LNCaP clone FGC (cell line): ENCODE results near the gene GRIK1.

Source experiments
- DNase-seq: peaks from one replicate; pipeline ENCODE4 v3.0.0-alpha.2; 2011; ENCODE audit warnings: low read depth
- H3K4me3 ChIP-seq: 2 replicates; pipeline ENCODE4 v1.5.1; 2011; ENCODE audit warnings: mild to moderate bottlenecking, low read depth, low read length, control low read depth
- CTCF ChIP-seq: IDR thresholded peaks from 2 replicates; pipeline ENCODE4 v1.5.1; 2012; ENCODE audit warnings: mild to moderate bottlenecking; ENCODE audit not compliant: control insufficient read depth, insufficient read depth; ENCODE audit errors: extremely low read depth

Gene GRIK1

GRCh38 chr21:29942034-29942433 lies 2.2 kb upstream of the GRIK1 start:
- TF ChIP-seq CTCF, result no peak
- no peak overlapping the region for H3K4me3 ChIP-seq
- no peak for DNase-seq

- no peak for DNase-seq
- no peak overlapping the region for H3K4me3 ChIP-seq
- TF ChIP-seq CTCF, result no peak
Measured at GRCh38 chr21:29940991-29941390, 1.2 kb upstream of the GRIK1 start.

GRCh38 chr21:29940361-29940760 lies 565 bp upstream of the GRIK1 start:
- peak overlapping the region; percentile 61 for H3K4me3 ChIP-seq
- TF ChIP-seq CTCF, result no peak
- DNase-seq, result no peak

GRCh38 chr21:29939104-29939923 lies 482 bp downstream of the GRIK1 start:
- no peak for TF ChIP-seq CTCF
- DNase-seq, result no peak
- H3K4me3 ChIP-seq, result peak overlapping the region; percentile 61

- TF ChIP-seq CTCF, result no peak
- H3K4me3 ChIP-seq, result peak overlapping the region; percentile 61
- DNase-seq, result no peak
Measured at GRCh38 chr21:29938776-29939103, 1.1 kb downstream of the GRIK1 start.

GRCh38 chr21:29933088-29933487 lies 6.7 kb downstream of the GRIK1 start:
- DNase-seq, result no peak
- TF ChIP-seq CTCF, result no peak
- no peak overlapping the region for H3K4me3 ChIP-seq

- DNase-seq, result no peak
Measured at GRCh38 chr21:29928537-29928936, 11.3 kb downstream of the GRIK1 start.

More at GRCh38 chr21:29928537-29928936, 11.3 kb downstream of the GRIK1 start:
- H3K4me3 ChIP-seq, result no peak overlapping the region
- TF ChIP-seq CTCF, result no peak
